GM12865 (cell line): ENCODE results near the gene ZNF521.

Experiments
- DNase-seq: peaks from one replicate; pipeline ENCODE4 v3.0.0; 2010; ENCODE audit warnings: low read depth
- H3K4me3 ChIP-seq: 2 replicates; pipeline ENCODE4 v1.5.1; 2011; ENCODE audit warnings: mild to moderate bottlenecking, low read depth, low read length, control low read depth
- TF ChIP-seq, protein P1 (sequence below): IDR thresholded peaks from 2 replicates; pipeline ENCODE4 v1.5.1; 2011; ENCODE audit warnings: low read length, control low read depth, low read depth, inconsistent platforms; ENCODE audit not compliant: insufficient read depth; ENCODE audit errors: missing control alignments

The ZNF521 gene

GRCh38 chr18:25307192-25307591 is 44.8 kb downstream of the ZNF521 start:
- no peak overlapping the region for H3K4me3 ChIP-seq
- no peak for DNase-seq

GRCh38 chr18:25306671-25307070 is 45.3 kb downstream of the ZNF521 start:
- no peak for DNase-seq
- TF ChIP-seq, protein P1, sequence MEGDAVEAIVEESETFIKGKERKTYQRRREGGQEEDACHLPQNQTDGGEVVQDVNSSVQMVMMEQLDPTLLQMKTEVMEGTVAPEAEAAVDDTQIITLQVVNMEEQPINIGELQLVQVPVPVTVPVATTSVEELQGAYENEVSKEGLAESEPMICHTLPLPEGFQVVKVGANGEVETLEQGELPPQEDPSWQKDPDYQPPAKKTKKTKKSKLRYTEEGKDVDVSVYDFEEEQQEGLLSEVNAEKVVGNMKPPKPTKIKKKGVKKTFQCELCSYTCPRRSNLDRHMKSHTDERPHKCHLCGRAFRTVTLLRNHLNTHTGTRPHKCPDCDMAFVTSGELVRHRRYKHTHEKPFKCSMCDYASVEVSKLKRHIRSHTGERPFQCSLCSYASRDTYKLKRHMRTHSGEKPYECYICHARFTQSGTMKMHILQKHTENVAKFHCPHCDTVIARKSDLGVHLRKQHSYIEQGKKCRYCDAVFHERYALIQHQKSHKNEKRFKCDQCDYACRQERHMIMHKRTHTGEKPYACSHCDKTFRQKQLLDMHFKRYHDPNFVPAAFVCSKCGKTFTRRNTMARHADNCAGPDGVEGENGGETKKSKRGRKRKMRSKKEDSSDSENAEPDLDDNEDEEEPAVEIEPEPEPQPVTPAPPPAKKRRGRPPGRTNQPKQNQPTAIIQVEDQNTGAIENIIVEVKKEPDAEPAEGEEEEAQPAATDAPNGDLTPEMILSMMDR: no peak

More at GRCh38 chr18:25307192-25307591, 44.8 kb downstream of the ZNF521 start:
- TF ChIP-seq, protein P1: no peak

GRCh38 chr18:25305584-25305983 is 46.4 kb downstream of the ZNF521 start:
- DNase-seq: no peak
- H3K4me3 ChIP-seq: no peak overlapping the region
- TF ChIP-seq, protein P1: no peak

More at GRCh38 chr18:25306671-25307070, 45.3 kb downstream of the ZNF521 start:
- no peak overlapping the region for H3K4me3 ChIP-seq

DNA sequence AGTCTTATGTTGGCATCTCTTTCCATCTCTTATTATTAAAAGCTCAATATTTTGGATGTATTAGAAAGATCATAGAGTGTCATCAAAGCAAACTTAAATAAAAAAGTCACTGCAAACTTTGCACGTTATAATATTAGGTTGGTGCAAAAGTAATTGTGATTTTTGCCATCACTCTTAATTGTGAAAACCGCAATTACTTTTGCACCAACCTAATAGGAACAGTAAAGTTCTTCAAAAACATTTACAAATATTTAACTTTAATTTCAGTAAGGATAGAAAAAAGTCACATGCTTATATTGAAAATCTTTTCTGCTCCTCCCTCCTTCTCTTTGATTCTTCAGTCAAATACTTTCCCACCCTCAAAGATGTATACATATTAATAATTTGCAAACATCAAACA is 51.5 kb downstream of the ZNF521 start:
- no peak overlapping the region for H3K4me3 ChIP-seq
- DNase-seq: no peak
- TF ChIP-seq, protein P1: no peak

- TF ChIP-seq, protein P1: no peak
- H3K4me3 ChIP-seq: no peak overlapping the region
- no peak for DNase-seq
These were observed 52.3 kb downstream of the ZNF521 start for GRCh38 chr18:25299426-25300300.

- H3K4me3 ChIP-seq: no peak overlapping the region
- TF ChIP-seq, protein P1: no peak
- no peak for DNase-seq
These were observed 53.1 kb downstream of the ZNF521 start for GRCh38 chr18:25298853-25299274.
